GM21390 (cell line): ENCODE measurements around the gene PHACTR3.

ENCODE experiments used
- ATAC-seq: cut with Tn5 transposase; IDR thresholded peaks from one replicate; pipeline ENCODE4 v1.9.1; 2021; ENCODE audit not compliant: unreplicated experiment

The PHACTR3 gene

DNA sequence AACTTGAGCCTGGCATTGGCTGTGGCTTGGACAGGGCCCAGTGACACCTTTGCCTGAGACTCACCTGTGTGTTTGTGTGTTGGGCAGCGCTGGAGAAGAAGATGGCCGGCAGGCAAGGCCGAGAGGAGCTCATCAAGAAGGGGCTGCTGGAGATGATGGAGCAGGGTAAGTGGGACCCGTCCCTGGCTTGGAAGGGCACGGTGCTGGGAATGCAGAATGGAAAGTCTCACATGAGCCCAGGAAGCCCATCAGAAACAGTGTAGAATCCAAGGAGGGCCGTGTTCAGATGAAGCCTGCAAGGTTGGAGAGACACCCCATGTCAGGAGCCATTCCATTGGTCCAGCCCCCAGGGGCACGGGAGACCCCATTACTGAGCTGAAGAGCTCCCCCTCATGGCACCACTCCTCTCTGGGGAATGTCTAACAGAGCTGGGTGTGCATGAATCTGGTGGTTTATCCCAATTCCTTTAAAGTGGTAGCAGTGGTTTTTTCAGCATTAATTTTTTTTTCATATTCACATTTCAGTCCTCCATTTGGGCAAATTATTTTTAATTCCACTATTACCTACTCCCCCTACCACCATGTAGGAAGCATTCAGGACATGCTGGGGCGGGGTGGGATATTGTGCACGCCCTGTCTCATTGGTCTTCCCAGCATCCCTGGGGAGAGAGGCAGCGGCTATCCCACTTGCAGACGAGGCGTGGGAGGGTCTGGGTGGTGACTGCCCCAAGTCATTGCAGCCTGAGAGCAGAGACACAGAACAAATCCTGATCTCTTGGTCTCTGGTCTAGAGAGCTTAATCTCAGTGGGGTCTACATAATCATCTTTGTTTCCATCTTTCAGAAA lies 143.6 kb downstream of the PHACTR3 start:
- no peak for ATAC-seq

GRCh38 chr20:59748619-59749191 lies 144.4 kb downstream of the PHACTR3 start:
- no peak for ATAC-seq

GRCh38 chr20:59749301-59749700 lies 145.0 kb downstream of the PHACTR3 start:
- no peak for ATAC-seq

DNA sequence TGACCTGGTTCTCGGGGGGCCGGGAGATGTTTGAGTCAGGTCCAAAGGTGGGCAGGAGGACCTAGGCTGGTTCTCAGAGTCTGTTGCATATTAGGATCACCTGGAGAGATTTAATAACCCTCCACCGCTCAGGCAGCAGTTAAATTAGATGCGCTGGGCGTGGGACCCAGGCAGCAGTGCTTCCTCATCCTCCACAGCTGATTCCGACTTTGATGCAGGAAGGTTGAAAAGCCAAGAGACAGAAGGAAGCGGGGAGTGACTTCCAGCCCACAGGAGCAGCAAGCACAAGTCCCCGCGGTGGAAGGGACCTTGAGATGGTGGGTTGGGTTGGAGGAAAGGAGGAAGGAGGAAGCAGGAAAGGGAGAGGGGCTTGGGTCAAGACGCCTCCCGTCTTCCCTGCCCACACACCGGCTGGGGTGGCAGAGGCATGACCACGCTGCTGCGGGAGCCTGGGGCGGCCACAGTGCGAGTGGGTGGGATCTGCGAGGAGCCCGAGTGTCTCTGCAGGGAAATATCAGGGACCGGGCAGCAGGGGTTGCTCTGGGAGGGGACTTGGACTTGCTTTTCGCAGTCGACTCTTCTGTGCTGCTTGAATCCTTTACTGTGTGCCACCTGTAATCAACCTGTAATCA lies 146.0 kb downstream of the PHACTR3 start:
- no peak for ATAC-seq

GRCh38 chr20:59751075-59751711 lies 146.9 kb downstream of the PHACTR3 start:
- ATAC-seq = peak; percentile 50

DNA sequence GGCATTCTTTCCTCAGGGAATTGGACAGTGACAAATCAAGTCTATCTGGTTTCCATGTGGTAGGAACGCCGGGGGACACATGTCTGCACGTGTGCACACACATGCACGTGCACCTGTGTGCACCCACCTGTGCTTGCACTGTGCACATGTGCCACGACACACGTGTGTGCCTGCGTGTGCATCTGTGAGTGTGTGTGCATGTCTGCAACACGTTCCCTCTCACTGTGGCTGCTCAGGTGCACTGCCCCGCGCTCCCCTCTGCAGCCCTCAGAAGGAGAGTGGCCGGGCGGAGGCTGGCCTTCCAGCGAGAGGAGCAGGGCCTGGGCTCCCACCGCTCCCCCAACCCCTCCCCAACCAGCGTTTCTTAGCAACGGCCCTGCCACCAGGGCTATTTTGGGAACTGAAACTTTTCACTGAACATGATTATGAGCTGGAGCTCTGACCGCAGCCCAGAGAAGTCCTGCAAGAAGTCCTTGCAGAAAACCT lies 147.8 kb downstream of the PHACTR3 start:
- peak; percentile 83 for ATAC-seq

GRCh38 chr20:59752704-59753460 lies 148.5 kb downstream of the PHACTR3 start:
- peak; percentile 44 for ATAC-seq

- no peak for ATAC-seq
These were observed 149.5 kb downstream of the PHACTR3 start for GRCh38 chr20:59753836-59754235.

GRCh38 chr20:59754551-59754950 lies 150.2 kb downstream of the PHACTR3 start:
- ATAC-seq = no peak

- ATAC-seq = no peak
These were observed 151.9 kb downstream of the PHACTR3 start for GRCh38 chr20:59756241-59756640.

GRCh38 chr20:59764037-59764436 lies 159.7 kb downstream of the PHACTR3 start:
- no peak for ATAC-seq

DNA sequence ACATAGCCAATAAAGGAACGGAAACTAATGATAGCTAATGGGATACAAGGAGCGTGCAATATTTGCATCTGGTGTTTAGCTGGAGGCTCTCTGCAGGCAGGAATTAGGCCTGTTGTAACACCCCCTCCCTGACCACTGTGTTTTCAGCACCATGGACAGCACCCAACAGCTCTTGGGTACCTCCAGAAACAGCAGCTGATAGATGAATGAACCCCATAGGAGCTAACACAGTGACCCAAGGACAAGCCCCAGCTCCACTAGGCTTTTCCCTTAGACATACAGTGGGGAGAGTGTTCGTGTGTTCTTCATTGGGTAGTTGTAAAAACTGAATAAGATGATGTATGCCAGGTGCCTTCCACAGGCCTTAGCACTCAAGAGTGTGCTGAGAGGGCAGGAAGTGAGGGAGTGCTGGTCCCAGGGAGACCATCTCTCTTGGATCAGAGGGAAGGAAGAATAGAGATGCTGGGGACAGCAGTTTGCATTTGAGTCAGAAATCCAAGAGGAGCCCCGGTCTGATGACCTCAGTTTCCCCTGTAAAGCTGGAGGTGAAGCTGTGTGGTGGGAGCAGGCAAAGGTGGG lies 161.3 kb downstream of the PHACTR3 start:
- no peak for ATAC-seq

GRCh38 chr20:59767656-59768055 lies 163.3 kb downstream of the PHACTR3 start:
- no peak for ATAC-seq

GRCh38 chr20:59770270-59770669 lies 165.9 kb downstream of the PHACTR3 start:
- no peak for ATAC-seq

DNA sequence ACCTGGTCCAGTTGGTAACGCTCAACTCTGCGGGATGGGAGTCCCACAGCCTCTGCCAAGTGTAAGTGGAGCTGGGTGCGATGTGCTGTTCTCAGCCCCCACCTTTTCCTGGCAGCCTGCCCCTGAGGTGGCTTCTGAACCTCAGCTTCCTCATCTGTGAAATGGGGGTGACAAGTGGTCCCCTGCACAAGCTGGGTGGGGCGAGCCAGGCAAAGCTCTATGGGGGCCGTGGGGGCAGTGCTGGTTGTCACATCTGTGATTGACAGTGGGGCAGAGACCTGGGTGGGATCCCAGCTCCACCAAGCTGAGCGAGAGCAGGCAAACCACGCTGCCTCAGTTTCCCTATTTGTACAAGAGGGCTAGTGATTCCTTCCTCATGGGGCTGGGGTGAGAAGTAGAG lies 166.5 kb downstream of the PHACTR3 start:
- ATAC-seq = no peak

- no peak for ATAC-seq
These were observed 167.4 kb downstream of the PHACTR3 start for GRCh38 chr20:59771506-59772372.

DNA sequence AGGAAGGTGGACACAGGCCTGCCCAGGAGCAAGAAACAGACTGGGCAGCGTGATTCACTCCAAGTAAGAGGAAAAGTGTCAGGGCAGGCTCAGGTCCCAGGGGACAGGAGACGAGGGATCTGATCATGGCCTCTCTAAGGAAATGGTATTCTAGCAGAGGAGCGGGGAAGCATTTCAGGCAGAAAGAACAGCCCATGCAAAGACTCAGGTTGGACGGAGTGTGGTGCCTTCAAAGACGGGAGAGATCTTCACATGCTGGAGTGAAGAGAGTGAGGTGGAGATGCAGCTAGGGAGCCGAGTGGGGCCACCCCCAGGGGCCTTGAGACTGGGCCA lies 168.0 kb downstream of the PHACTR3 start:
- no peak for ATAC-seq

DNA sequence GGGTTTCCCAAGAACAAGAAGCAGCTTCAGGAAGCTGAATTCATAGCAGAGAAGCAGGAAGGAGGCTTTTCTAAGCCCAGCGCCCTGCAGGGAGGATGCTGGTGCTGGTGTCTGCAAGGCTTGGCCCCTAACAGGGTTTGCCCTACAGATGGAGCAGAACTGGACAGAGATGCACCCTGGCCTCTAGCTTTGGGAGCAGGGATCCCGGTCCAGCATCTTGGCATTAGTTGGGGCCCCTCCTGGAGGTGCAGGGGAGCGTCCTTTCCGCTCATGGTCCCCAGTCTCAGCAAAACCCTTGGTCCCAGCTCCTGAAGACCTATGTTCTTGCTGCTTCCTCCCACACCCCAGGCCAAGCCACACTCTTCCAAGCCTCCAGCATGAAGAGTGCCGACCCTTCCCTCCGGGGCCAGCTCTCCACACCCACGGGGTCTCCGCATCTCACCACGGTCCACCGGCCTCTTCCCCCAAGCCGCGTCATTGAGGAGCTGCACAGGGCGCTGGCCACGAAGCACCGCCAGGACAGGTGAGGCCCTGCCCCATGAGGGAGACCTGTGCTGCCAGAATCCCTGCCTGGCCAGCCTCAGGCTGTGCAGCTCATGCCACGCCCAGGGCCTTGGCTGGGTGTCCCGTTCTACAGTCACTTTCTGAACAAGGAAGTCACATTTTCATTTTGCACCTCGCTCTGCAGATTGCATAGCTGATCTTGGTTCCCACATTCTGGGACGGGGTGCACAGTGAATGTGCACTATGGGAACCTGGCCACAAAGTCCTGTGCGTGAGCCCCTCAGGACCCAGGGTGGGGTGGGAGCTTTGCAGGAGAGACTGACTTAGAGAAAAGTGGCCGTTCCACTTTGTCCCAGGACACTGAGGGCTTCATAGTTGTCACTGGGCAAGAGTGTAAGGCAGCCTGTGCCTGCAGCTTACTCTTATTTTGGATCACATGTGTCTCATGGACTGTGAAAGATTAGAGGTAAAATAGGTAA lies 168.9 kb downstream of the PHACTR3 start:
- no peak for ATAC-seq
